Pancreas (tissue), 10 donors: Measurements from ENCODE around the gene PLAGL1. TPM values are rescaled to one million over a fixed set of nuclear protein-coding genes. Genes with fewer than 3 reads are reported as not detected.
A peak's percentile ranks its signal among the peaks of the same experiment; 100 is the strongest.

Source experiments
- ATAC-seq, 4 donors: fragments of 200-7000 bp; cut with Tn5 transposase; one replicate each; pipeline versions ENCODE4 v1.8.0 to v1.9.1; 2020; ENCODE audit warnings: mild to moderate bottlenecking in 4 of 4, moderate library complexity in 4 of 4
- DNase-seq, 6 donors: peaks; one replicate each; pipeline ENCODE4 v3.0.0-alpha.2; 2020
- FAIRE-seq: peaks from 2 replicates; lab custom pipeline; 2012; peaks lifted over from hg19 to GRCh38; lab: Jason Lieb, UNC
- H3K27ac ChIP-seq, 4 donors: fragments of 200-600 bp; sonication (generic); 1 replicate in 3 of 4; 2 replicates in 1 of 4; pipeline versions ENCODE4 v1.5.0 to v1.8.0; 2020
- H3K27me3 ChIP-seq, 4 donors: fragments of 200-600 bp; one replicate each; pipeline ENCODE4 v1.8.0; 2021
- H3K36me3 ChIP-seq, 3 donors: fragments of 200-600 bp; sonication (generic) in 1 of 3; one replicate each; pipeline versions ENCODE4 v1.5.0 to v1.8.0; 2020 to 2021
- H3K4me1 ChIP-seq, 3 donors: fragments of 200-600 bp; one replicate each; pipeline ENCODE4 v1.8.0; 2021
- H3K4me3 ChIP-seq, 4 donors: fragments of 200-600 bp; sonication (generic) in 2 of 4; one replicate each; pipeline versions ENCODE4 v1.5.0 to v1.8.0; 2020 to 2021
- H3K9me3 ChIP-seq, 4 donors: fragments of 200-600 bp; one replicate each; pipeline ENCODE4 v1.8.0; 2021
- CTCF ChIP-seq, 4 donors: fragments of 200-600 bp; sonication (generic) in 3 of 4; IDR thresholded peaks; one replicate each; pipeline versions ENCODE4 v1.5.0 to v1.8.0; 2021; ENCODE audit warnings: antibody characterized with exemption in 4 of 4
- WGBS, 2 donors: extraction: QIAGEN DNeasy Blood & Tissue Kit; methylation state at CpG; one replicate each; pipeline ENCODE4 v1.1.7; 2013; 5-methylcytosine and 5-hydroxymethylcytosine counted together
- intact Hi-C, 3 donors: fragments of 100-400 bp; cut with DNase I; formaldehyde crosslinking; loops; one replicate each; pipeline versions ENCODE4 v1.11.1 to v1.14.2; 2022
- polyA plus RNA-seq, 2 donors: library from polyadenylated mRNA; stranded (reverse); fragments of 200-250 nt; gene quantifications; one replicate each; pipeline ENCODE4 v1.2.3, GENCODE V29; 2013
- total RNA-seq, 6 donors: library from RNA; stranded (reverse); fragmentation: NEBNext Ultra II Directional in 4 of 6; extraction: Animal tissue kit (Norgen Biotek cat#: 25700) in 4 of 6; gene quantifications; one replicate each; pipeline versions ENCODE4 v1.2.1 to v1.2.4, GENCODE V29; 2021 to 2023
- donor health status: healthy with polysubstance abuse.
- donor health status: DM: no; HTN: no; CAD: no; lungs with moderate emphysema.
- donor health status: DM: no; HTN: no; CAD: no.
- donor health status: control.
- donor health status: control.
- donor health status: Bipolar disorder and iron deficiency.
- donor health status: DM: yes; HTN: yes; CAD: no.
- donor health status: DM: no; HTN: no; CAD: no.
- donor health status: DM: no; HTN: no; CAD: no.
- donor health status: DM: yes; HTN: yes; CAD: no.

The PLAGL1 gene
- total and polyA plus RNA-seq, 8 donors, result 12.5 to 31.6 (median 15.8) TPM

GRCh38 chr6:143902827-143903226 is 105.2 kb downstream of the PLAGL1 start:
- FAIRE-seq (no peak), DNase-seq (no peak), ATAC-seq (no peak)
- WGBS, 2 donors, result 84 to 85% methylated on average over 2 of the region's 2 CpGs
- no peak overlapping the region for H3K4me3 ChIP-seq
- no peak overlapping the region for H3K27ac ChIP-seq
- no peaks in the 10 kb centered on the region for H3K27me3 ChIP-seq
- H3K36me3 ChIP-seq, result no peaks in the 10 kb centered on the region
- no peak for TF ChIP-seq CTCF (IDR thresholded peaks at IDR 0.05)
- no peaks in the 10 kb centered on the region for H3K4me1 ChIP-seq
- intact Hi-C loops, result no loop called here
- H3K9me3 ChIP-seq, result no peaks in the 10 kb centered on the region

GRCh38 chr6:143901885-143902750 is 105.9 kb downstream of the PLAGL1 start:
- Histone ChIP-seq H3K36me3 (no peaks in the 10 kb centered on the region), H3K4me1 (no peaks in the 10 kb centered on the region), H3K27me3 (no peaks in the 10 kb centered on the region), H3K27ac (no peak overlapping the region), H3K9me3 (no peaks in the 10 kb centered on the region), H3K4me3 (no peak overlapping the region)
- DNase-seq, result no peak
- no peak for TF ChIP-seq CTCF (IDR thresholded peaks at IDR 0.05)
- ATAC-seq, result peak in 3 of 4 donors; percentile 35 to 55 (median 36)
- FAIRE-seq, result no peak
- WGBS, 2 donors, result 65 to 72% methylated on average over 6 of the region's 6 CpGs
- intact Hi-C loops, result no loop called here

GRCh38 chr6:143900358-143900757 is 107.7 kb downstream of the PLAGL1 start:
- TF ChIP-seq CTCF (IDR thresholded peaks at IDR 0.05), result no peak
- WGBS, 2 donors, result 54 to 58% methylated on average over 2 of the region's 2 CpGs
- no peak overlapping the region for H3K27ac ChIP-seq
- intact Hi-C loops, result no loop called here
- DNase-seq (no peak), FAIRE-seq (no peak), ATAC-seq (no peak)
- no peaks in the 10 kb centered on the region for H3K9me3 ChIP-seq
- no peaks in the 10 kb centered on the region for H3K36me3 ChIP-seq
- H3K27me3 ChIP-seq, result no peaks in the 10 kb centered on the region
- H3K4me3 ChIP-seq, result no peak overlapping the region
- no peaks in the 10 kb centered on the region for H3K4me1 ChIP-seq

GRCh38 chr6:143896126-143896860 is 111.8 kb downstream of the PLAGL1 start:
- no peak for TF ChIP-seq CTCF (IDR thresholded peaks at IDR 0.05)
- intact Hi-C loops, result no loop called here
- no peaks in the 10 kb centered on the region for H3K9me3 ChIP-seq
- H3K36me3 ChIP-seq, result no peaks in the 10 kb centered on the region
- no peaks in the 10 kb centered on the region for H3K4me1 ChIP-seq
- no peak for DNase-seq
- H3K27me3 ChIP-seq, result no peaks in the 10 kb centered on the region
- 38 to 43% methylated on average over 3 of the region's 3 CpGs for WGBS, 2 donors
- no peak overlapping the region for H3K27ac ChIP-seq
- peak in 2 of 4 donors; percentile 36 to 44 for ATAC-seq
- H3K4me3 ChIP-seq, result no peak overlapping the region
- no peak for FAIRE-seq
